Tibial nerve (tissue), 4 donors: Measurements from ENCODE around the gene MAN2A2.

ENCODE experiments used
- EP300 ChIP-seq, 2 donors: sonication (generic); formaldehyde crosslinking; IDR thresholded peaks; one replicate each; pipeline ENCODE4 v1.6.1; 2017; ENCODE audit warnings: antibody characterized with exemption in 2 of 2, mild to moderate bottlenecking in 1 of 2
- POLR2A ChIP-seq, 2 donors: fragments of 450-650 bp; IDR thresholded peaks; one replicate each; pipeline ENCODE4 v1.6.1; 2017; ENCODE audit warnings: antibody characterized with exemption in 2 of 2, mild to moderate bottlenecking in 2 of 2, moderate library complexity in 2 of 2
- TF ChIP-seq, protein P1 (sequence below), 5 experiments: fragments of 200-600 bp in 3 of 5; fragments of 450-650 bp in 2 of 5; sonication (generic) in 3 of 5; IDR thresholded peaks; one replicate each; pipeline ENCODE4 v1.5.1; 2016 to 2019; ENCODE audit warnings: antibody characterized with exemption in 5 of 5, mild to moderate bottlenecking in 3 of 5, moderate library complexity in 2 of 5

DNA sequence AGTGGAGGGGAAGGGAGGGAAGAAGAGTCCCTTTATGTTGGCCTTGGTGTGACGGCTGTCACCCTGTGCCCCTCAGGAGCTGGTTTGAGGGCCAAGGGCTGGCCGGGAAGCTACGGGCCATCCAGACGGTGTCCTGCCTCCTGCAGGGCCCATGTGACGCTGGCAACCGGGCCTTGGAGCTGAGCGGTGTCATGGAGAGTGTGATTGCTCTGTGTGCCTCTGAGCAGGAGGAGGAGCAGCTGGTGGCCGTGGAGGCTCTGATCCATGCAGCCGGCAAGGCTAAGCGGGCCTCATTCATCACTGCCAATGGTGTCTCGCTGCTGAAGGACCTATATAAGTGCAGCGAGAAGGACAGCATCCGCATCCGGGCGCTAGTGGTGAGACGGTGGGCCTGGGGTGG is 43.4 kb downstream of the MAN2A2 start:
- no peak for TF ChIP-seq POLR2A (IDR thresholded peaks at IDR 0.05)
- TF ChIP-seq, protein P1, sequence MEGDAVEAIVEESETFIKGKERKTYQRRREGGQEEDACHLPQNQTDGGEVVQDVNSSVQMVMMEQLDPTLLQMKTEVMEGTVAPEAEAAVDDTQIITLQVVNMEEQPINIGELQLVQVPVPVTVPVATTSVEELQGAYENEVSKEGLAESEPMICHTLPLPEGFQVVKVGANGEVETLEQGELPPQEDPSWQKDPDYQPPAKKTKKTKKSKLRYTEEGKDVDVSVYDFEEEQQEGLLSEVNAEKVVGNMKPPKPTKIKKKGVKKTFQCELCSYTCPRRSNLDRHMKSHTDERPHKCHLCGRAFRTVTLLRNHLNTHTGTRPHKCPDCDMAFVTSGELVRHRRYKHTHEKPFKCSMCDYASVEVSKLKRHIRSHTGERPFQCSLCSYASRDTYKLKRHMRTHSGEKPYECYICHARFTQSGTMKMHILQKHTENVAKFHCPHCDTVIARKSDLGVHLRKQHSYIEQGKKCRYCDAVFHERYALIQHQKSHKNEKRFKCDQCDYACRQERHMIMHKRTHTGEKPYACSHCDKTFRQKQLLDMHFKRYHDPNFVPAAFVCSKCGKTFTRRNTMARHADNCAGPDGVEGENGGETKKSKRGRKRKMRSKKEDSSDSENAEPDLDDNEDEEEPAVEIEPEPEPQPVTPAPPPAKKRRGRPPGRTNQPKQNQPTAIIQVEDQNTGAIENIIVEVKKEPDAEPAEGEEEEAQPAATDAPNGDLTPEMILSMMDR (IDR thresholded peaks at IDR 0.05): no peak
- TF ChIP-seq EP300 (IDR thresholded peaks at IDR 0.05): no peak
